Prostate gland (tissue), 2 donors: ENCODE data around the gene TBC1D32.

ENCODE experiments used
- POLR2A ChIP-seq: fragments of 450-650 bp; IDR thresholded peaks from one replicate; pipeline ENCODE4 v1.6.1; 2016; ENCODE audit warnings: antibody characterized with exemption, mild to moderate bottlenecking
- POLR2AphosphoS5 ChIP-seq: sonication (generic); formaldehyde crosslinking; IDR thresholded peaks from one replicate; pipeline ENCODE4 v1.6.1; 2017; ENCODE audit warnings: antibody characterized with exemption
- TF ChIP-seq, protein P1 (sequence below), 4 experiments: fragments of 200-600 bp in 2 of 4; fragments of 450-650 bp in 2 of 4; sonication (generic) in 2 of 4; IDR thresholded peaks; 1 replicate in 3 of 4; 2 replicates in 1 of 4; pipeline ENCODE4 v1.5.1; 2016 to 2019; ENCODE audit warnings: antibody characterized with exemption in 4 of 4, mild to moderate bottlenecking in 2 of 4, moderate library complexity in 2 of 4

DNA sequence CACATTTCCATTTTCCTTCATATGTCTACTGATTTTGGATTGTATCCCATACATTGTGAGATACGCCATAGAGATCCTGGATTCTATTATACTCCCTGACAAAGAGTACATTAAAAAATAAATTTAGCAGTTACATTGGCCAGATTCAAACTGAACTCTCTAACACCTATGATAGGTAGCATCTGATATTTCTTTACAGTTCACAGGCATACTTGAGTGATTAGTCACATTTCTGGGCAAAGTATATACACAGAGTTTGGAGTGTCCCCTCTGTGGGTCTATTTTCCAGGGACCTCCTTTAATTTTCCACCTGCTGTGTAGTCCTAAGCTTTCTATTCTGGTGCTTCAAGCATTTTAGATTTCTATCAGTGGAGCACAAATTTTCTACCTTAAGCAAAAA, 96.4 kb downstream of the TBC1D32 start:
- TF ChIP-seq, protein P1, sequence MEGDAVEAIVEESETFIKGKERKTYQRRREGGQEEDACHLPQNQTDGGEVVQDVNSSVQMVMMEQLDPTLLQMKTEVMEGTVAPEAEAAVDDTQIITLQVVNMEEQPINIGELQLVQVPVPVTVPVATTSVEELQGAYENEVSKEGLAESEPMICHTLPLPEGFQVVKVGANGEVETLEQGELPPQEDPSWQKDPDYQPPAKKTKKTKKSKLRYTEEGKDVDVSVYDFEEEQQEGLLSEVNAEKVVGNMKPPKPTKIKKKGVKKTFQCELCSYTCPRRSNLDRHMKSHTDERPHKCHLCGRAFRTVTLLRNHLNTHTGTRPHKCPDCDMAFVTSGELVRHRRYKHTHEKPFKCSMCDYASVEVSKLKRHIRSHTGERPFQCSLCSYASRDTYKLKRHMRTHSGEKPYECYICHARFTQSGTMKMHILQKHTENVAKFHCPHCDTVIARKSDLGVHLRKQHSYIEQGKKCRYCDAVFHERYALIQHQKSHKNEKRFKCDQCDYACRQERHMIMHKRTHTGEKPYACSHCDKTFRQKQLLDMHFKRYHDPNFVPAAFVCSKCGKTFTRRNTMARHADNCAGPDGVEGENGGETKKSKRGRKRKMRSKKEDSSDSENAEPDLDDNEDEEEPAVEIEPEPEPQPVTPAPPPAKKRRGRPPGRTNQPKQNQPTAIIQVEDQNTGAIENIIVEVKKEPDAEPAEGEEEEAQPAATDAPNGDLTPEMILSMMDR (IDR thresholded peaks at IDR 0.05): no peak
- TF ChIP-seq POLR2A (no peak), POLR2AphosphoS5 (no peak)
